NCI-H187 treated with DMSO at 0.1 percent for 48 hours (cell line): ENCODE results near the gene MAP7D3.
"Not testable (repeated sequence)": the region's sequence is repeated elsewhere in the genome, so short reads cannot be mapped to it uniquely, and the experiment has no call there.

Source experiments
- DNase-seq: peaks from one replicate; lab custom pipeline; 2025; lab: John Stamatoyannopoulos, UW

The MAP7D3 gene

DNA sequence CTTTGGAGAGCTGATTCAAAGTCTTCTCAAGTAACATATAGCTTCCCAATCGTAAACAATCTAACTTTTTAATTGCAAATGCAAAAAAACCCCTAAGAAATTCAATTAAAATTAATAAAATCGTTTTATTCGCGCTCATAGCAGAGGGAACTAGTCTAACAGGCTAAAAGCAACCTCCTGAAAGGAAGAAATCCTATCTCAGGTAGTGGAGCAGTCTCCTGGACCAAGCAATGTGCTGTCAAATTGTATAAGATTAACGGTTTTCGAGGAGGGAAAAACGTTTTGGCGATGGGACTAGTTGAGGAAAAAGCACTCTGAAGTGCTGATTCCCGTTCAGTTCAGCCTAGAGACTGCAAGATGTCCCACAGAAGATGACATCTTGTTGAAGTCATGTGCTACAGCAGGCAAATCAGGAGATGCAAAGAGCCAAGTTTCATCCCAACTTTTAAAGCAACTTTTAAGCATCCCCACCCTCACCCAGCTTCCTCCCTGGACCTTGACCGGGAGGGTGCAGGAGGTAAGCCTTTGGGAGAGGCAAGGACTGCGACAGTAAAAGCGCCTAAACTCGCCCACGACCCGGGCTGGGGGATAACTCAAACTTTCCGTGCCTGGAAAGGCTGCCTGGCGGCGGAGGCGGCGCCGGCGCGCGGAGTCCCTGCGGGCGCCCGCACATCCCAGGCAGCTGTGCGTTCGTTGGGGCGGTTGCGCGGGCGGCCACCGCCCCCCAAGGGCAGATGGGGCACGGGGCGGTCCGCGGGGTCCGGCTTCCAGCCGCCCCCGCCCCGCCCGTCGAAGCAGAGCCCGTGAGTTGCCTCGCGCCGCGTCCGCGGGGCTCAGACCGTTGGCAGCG, 784 bp downstream of the MAP7D3 start:
- no peak for DNase-seq

DNA sequence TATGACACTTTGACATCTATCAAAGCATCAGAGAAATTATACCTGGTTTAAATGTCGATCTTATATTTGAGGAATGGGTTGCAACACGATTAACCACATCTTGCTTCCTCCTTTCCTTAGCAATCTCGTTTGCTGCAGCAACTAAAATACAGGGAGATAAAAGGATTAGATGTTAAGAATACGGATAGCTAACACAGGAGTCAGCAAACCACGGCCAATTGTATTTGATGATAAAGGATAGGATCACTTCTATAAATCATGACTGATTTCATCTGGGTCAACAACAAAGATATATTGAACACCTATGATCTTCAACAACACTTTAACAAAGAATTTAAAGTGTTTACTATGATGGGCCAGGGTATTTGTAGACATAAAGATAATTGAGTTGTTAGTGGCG, 5.0 kb downstream of the MAP7D3 start:
- DNase-seq, result no peak

GRCh38 chrX:136237849-136238248, 13.4 kb downstream of the MAP7D3 start:
- DNase-seq, result not testable (repeated sequence)

DNA sequence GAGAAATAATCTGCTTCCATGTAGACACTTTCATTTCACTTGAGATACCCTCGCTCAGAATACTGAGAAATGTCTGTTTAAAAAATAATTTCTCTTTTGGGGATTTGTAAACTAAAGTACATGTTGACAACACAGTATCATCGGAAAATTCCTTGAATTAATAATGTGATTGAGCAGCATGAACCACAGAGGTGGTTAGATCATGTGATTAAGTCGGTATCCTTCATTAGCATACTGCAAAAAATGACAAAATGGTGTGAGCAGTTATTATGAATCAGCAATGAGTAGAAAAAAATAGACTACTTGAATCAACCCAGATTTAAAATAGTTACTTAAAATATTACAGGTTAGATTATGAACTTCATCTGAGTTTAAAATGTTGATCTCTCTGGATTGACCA, 14.1 kb downstream of the MAP7D3 start:
- DNase-seq, result no peak

DNA sequence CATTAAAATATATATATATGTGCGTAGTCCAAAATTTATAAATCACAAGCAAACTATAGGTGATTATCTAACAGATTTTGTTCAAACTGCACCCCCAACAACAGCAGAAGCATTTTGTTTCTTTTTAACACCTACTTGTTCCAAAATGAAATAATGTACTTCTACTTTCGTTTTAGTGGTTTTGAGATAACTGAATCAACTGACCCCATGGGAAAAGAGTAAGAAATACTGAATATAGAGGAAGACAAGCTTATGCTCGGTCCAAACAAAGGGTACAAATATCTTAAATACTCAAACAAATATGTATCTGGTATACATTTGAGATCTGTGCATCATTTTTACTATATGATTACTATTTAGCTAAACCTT, 22.4 kb downstream of the MAP7D3 start:
- DNase-seq, result no peak

- no peak for DNase-seq
Measured at GRCh38 chrX:136227948-136228838, 23.0 kb downstream of the MAP7D3 start.

DNA sequence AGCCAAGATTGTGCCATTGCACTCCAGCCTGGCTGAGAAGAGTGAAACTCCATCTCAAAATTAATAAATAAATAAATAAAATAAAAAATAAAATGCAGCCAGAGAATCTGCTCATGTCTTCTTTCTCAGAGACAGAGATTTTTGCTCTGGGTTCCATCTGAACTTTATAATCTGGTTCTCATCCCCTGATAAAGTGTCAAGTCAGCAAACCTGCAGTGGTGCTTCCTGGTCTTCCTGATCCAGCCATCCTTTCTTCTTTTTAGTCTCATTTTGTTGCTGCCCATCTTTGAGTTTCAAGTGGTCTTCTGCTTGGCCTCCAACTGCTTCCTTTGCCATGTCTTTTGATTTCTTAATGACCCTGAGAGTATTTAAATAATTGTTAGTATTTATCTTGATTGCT, 24.1 kb downstream of the MAP7D3 start:
- no peak for DNase-seq

DNA sequence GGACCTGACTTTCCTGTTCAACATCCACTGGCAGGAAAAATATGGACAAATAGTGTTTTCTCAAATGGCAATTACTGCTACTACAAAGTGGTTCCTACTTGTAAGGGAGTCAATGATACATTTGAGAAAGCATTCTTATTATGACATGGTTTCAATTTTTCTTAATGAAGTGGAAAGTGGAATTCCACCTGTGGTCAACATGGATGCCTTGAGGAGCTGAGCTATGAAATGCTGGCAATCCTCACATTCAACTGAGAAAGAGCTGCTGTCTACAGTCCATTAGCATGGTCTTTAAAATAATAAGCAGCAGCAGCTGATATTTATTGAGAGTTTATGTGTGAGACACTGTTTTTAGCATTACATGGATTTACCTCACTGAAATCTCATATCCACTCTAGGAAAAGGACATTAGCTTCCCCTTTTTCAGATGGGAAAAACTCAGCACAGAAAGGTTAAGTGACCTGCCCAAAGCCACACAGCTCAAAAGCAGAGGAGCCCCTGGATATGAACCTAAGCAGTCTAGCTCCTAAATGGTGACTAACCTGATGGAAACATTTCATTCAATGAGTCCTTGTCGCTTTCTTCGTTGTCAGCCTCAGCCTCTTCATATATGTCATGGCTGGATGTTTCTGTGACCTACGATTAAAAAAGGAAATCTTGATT, 29.2 kb downstream of the MAP7D3 start:
- DNase-seq, result no peak

DNA sequence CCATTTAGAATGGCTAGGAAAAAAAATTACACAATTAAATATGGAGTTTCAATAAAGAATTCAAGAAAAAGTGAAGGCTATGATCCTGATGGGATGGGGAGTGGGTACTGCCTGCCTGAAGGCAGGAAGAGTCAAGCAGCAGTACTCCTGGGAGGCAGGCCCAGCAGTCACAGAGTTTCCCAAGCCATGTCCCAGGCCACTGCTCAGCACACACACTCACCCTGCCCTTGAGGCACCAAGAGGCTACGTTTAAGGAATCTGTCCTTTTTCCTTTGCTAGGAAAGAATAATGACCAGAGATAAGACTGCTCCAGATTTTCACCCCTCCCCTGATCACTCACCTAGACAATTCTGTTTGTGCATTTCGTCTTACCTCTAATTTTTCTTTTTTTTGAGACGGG, 30.2 kb downstream of the MAP7D3 start:
- DNase-seq, result no peak

- DNase-seq, result no peak
Measured at GRCh38 chrX:136220540-136220939, 30.7 kb downstream of the MAP7D3 start.

GRCh38 chrX:136219893-136220292, 31.3 kb downstream of the MAP7D3 start:
- no peak for DNase-seq

GRCh38 chrX:136215559-136215958, 35.6 kb downstream of the MAP7D3 start:
- DNase-seq, result no peak

GRCh38 chrX:136214551-136214950, 36.6 kb downstream of the MAP7D3 start:
- DNase-seq, result no peak

DNA sequence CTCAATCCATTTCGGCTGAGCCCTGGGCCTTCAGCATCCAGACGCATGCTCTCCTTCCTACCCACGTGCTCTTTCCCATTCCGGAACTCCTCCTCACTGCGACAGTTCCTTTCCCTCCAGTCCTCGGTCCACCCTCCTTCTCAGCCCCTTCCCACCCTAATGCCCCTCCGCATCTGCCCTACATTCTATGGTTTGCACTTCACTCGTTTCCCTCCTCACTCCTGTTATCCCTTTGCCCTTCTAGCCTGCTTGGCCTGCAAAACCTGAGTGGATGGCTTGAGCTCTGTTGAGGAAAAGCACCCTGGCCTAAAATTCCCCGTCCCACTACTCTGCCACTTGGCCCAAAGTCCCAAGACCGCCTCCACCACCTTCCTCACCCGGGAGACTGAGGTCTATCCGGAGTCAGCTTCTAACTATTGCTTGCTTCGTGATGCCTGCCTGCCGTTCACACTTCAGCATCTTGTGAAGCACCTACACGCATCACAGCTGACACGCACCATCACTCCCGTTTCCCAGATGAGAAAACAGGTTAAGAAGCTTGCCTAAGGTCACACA, 38.6 kb downstream of the MAP7D3 start:
- no peak for DNase-seq

DNA sequence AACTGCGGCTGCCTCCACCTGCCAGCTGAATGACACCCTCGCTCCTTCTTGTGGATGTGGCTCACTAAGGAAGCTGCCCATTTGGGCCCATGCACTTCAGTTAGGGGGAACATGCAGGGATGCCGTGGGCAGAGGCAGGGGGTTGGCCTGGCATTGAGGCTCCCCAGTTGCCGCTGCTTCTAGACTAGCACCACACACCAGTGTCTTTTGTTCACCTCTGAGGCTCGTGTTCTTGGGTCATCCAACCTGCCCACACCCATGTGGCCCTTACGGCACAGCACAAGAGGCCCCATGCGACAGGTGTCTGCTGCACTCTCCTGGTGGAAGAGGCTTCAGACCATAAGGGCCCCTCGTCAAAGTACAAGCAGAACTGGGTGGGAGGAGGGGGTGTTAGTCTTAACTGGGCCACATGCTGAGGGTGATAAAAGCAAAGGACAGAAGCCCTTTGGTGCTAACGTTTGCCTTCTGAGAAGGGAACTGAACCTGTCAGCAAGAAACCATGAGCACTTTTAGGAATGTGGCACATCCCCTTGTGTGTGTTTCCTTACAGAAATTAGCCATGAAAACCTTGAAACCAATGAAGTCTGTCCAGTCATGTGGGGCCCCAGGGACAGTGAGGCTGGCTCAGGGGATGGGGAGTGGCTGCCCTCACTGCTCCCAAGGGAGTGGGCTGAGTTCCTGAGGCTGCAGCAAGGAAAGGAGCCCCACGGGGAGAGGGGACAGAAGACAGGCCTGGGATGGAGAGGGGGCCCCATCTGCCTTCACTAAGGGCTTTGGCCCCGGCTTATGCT, 39.2 kb downstream of the MAP7D3 start:
- no peak for DNase-seq

GRCh38 chrX:136210806-136211205, 40.4 kb downstream of the MAP7D3 start:
- DNase-seq, result no peak

GRCh38 chrX:136210243-136210642, 41.0 kb downstream of the MAP7D3 start:
- no peak for DNase-seq

DNA sequence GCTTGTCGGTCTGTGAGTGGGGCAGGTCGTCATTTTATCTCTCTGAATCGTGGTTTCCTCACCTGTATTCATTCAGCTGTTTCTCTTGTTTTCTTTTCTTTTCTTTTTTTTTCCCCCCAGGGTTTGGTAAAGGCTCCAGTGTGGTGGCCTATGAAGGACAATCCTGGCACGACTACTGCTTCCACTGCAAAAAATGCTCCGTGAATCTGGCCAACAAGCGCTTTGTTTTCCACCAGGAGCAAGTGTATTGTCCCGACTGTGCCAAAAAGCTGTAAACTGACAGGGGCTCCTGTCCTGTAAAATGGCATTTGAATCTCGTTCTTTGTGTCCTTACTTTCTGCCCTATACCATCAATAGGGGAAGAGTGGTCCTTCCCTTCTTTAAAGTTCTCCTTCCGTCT, 41.4 kb downstream of the MAP7D3 start:
- no peak for DNase-seq

GRCh38 chrX:136209016-136209738, 42.0 kb downstream of the MAP7D3 start:
- DNase-seq, result no peak

DNA sequence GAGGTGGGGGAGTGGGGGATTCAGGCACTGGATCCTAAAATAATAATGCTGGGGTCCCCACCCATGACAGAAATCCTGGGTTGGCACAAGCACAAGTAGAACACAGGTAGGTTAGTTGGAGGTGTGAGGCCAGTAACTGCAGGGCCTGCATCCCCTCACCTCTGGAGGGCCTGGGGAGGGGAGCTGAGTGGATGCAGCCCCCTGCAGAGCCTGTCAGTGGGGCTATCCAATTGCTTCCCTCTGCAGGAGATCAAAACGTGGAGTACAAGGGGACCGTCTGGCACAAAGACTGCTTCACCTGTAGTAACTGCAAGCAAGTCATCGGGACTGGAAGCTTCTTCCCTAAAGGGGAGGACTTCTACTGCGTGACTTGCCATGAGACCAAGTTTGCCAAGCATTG, 43.7 kb downstream of the MAP7D3 start:
- no peak for DNase-seq

DNA sequence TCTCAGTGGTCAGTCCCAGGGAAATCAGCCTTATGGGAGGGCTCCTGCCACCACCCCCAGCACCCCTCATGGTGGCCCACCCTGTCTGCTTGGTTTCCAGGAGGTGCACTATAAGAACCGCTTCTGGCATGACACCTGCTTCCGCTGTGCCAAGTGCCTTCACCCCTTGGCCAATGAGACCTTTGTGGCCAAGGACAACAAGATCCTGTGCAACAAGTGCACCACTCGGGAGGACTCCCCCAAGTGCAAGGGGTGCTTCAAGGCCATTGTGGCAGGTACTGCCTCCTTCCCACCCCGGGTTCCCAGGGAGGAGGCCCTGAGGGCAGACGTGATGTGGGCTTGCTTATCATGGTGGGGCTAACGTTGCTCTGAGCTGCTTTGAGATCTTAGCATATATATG, 44.3 kb downstream of the MAP7D3 start:
- no peak for DNase-seq
